K562 (cell line): ENCODE data around the gene GTF2A1. TPM values are rescaled to one million over a fixed set of nuclear protein-coding genes. Genes with fewer than 3 reads are reported as not detected.

ENCODE experiments used
- CCNT2 ChIP-seq: IDR thresholded peaks from 2 replicates; pipeline ENCODE4 v1.6.1; 2011; ENCODE audit warnings: borderline replicate concordance, low read depth, mild to moderate bottlenecking, moderate library complexity, mixed read lengths, low read length; ENCODE audit not compliant: insufficient read length; ENCODE audit errors: extremely low read depth
- E2F6 ChIP-seq, 2 experiments: IDR thresholded peaks; 2 replicates each; pipeline ENCODE4 v1.6.1; 2011; ENCODE audit warnings: borderline replicate concordance in 1 of 2, control low read depth in 1 of 2, low read depth in 1 of 2, low read length in 1 of 2, mild to moderate bottlenecking in 1 of 2, mixed read lengths in 1 of 2, moderate library complexity in 1 of 2; ENCODE audit not compliant: insufficient read depth in 1 of 2, insufficient read length in 1 of 2, poor library complexity in 1 of 2, severe bottlenecking in 1 of 2; ENCODE audit errors: extremely low read depth in 1 of 2
- MGA ChIP-seq: fragments of 450-650 bp; IDR thresholded peaks from 2 replicates; pipeline ENCODE4 v1.6.1; 2016; ENCODE audit warnings: mild to moderate bottlenecking, moderate library complexity
- ZNF232 ChIP-seq: sonication (generic); formaldehyde crosslinking; IDR thresholded peaks from 2 replicates; pipeline ENCODE4 v1.8.0; 2022; ENCODE audit warnings: mild to moderate bottlenecking, missing genetic modification reagents
- ZNF609 ChIP-seq: sonication (generic); formaldehyde crosslinking; IDR thresholded peaks from 2 replicates; pipeline ENCODE4 v1.8.1; 2023; ENCODE audit warnings: missing genetic modification reagents, mild to moderate bottlenecking, borderline replicate concordance
- polyA plus RNA-seq, 8 experiments: library from polyadenylated mRNA; depleted of rRNA in 4 of 8; stranded (reverse) in 5 of 8; unstranded in 3 of 8; fragments of >200 nt; fragmentation: Nextera tagmentation in 2 of 8; fragmentation: Illumina TruSeq in 1 of 8; extraction: Ambion mirVana in 2 of 8; extraction: Trizol in 1 of 8; gene quantifications; 2 replicates each; pipeline versions ENCODE4 v1.2.1 to v1.2.3, GENCODE V29; 2011 to 2014; ENCODE audit warnings: inconsistent platforms in 1 of 8, missing spikeins in 1 of 8
- total RNA-seq, 7 experiments: library from RNA; depleted of rRNA in 6 of 7; stranded (reverse); fragments of >200 nt in 6 of 7; fragmentation: Illumina TruSeq in 2 of 7; extraction: Trizol in 2 of 7; gene quantifications; 2 replicates each; pipeline versions ENCODE4 v1.2.1 to v1.2.3, GENCODE V29; 2011 to 2021; ENCODE audit warnings: low replicate concordance in 1 of 7

GTF2A1 gene
- total and polyA plus RNA-seq, 9 of the 15 experiments (the other 6 are each of a cell fraction or from before 2014, with no cell fraction given): 3.4 to 22.8 (median 14.7) TPM

GRCh38 chr14:81220830-81221578 is at the start of gene GTF2A1 (continued):
- peak; percentile 94 for TF ChIP-seq MGA
- TF ChIP-seq ZNF609 (CRISPR knock-in tag): peak; percentile 0; the same call in 1 of the 2 replicates
- TF ChIP-seq CCNT2: peak; percentile 85
- TF ChIP-seq ZNF232 (CRISPR knock-in tag): no peak; the same call in 1 of the 2 replicates
- peak; percentile 94 to 97 for TF ChIP-seq E2F6 (IDR thresholded peaks at IDR 0.05; ENCODE audit: borderline replicate concordance in 1 of 2, extremely low read depth in 1 of 2, insufficient read depth in 1 of 2, insufficient read length in 1 of 2, low read depth in 1 of 2, low read length in 1 of 2, poor library complexity in 1 of 2, severe bottlenecking in 1 of 2)
